ENCODE data around the gene SYNGR2. TPM values are rescaled to one million over a fixed set of nuclear protein-coding genes. Genes with fewer than 3 reads are reported as not detected.

Gene SYNGR2
- polyA plus RNA-seq, 3 donors from 2014 or later: 113 to 230 (median 132) TPM

Other genes starting within 250 kb of the SYNGR2 start
- gene TNRC6C, start 209.9 kb upstream of the SYNGR2 start, polyA plus RNA-seq: 1 to 10 TPM in 2 of 3 donors, under 1 TPM in 1; 0.71 to 5.5 (median 4.8) TPM
- gene TMC6, start 39.8 kb upstream of the SYNGR2 start, polyA plus RNA-seq: 100 to 1,000 TPM; 194 to 262 (median 203) TPM
- 100 to 1,000 TPM in 1 of 3 donors, 10 to 100 TPM in 2; 55.2 to 170 (median 58.2) TPM for gene TMC8, start 37.8 kb upstream of the SYNGR2 start, polyA plus RNA-seq
- not detected for gene C17orf99, start 22.2 kb upstream of the SYNGR2 start, polyA plus RNA-seq
- gene TK1, start 18.5 kb downstream of the SYNGR2 start, polyA plus RNA-seq: 10 to 100 TPM; 11.3 to 19.7 (median 13.1) TPM
- gene AFMID, start 18.8 kb downstream of the SYNGR2 start, polyA plus RNA-seq: 1 to 10 TPM; 1.0 to 3.2 (median 1.2) TPM
- gene BIRC5, start 45.7 kb downstream of the SYNGR2 start, polyA plus RNA-seq: 1 to 10 TPM; 3.6 to 5.5 (median 4.5) TPM
- not detected for gene TMEM235, start 63.0 kb downstream of the SYNGR2 start, polyA plus RNA-seq
- 10 to 100 TPM in 2 of 3 donors, 1 to 10 TPM in 1; 9.0 to 15.4 (median 10.6) TPM for gene SOCS3, start 191.5 kb downstream of the SYNGR2 start, polyA plus RNA-seq
- 10 to 100 TPM; 17.0 to 27.5 (median 27.2) TPM for gene PGS1, start 210.1 kb downstream of the SYNGR2 start, polyA plus RNA-seq